ENCODE data around the gene PALM. TPM values are rescaled to one million over a fixed set of nuclear protein-coding genes. Genes with fewer than 3 reads are reported as not detected.

Gene PALM
- total RNA-seq, 1 donor: not detected

DNA sequence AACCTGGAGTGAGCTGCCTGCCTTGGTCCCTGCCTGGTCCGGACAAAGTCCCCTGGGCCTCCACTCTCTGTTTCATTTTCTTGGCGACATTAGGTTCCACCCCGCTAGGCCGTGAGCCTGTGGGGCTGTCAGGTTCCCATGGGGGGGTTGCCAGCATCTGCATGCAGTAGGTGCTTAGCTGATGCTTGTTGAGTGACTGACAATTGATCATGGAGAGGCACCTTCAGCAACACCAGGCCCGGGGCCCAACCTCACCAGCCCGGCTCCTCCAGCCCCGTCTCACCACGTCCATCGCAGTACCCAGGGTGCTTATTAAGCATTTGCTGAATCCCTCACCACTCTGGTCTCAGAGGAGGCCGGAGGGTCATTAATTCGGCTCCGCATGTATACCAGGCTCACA lies 55.6 kb downstream of the PALM start:
- H3K4me1 ChIP-seq (ENCODE audit: insufficient read depth, low read length): no peaks in the 10 kb centered on the region
- no peaks in the 10 kb centered on the region for H3K27me3 ChIP-seq (ENCODE audit: insufficient read depth, low read length)
- H3K4me3 ChIP-seq (ENCODE audit: low read length): no peak overlapping the region
- no peaks in the 10 kb centered on the region for H3K9me3 ChIP-seq (ENCODE audit: low read depth, low read length)

GRCh38 chr19:765179-765738 lies 56.5 kb downstream of the PALM start:
- no peaks in the 10 kb centered on the region for H3K27me3 ChIP-seq (ENCODE audit: insufficient read depth, low read length)

DNA sequence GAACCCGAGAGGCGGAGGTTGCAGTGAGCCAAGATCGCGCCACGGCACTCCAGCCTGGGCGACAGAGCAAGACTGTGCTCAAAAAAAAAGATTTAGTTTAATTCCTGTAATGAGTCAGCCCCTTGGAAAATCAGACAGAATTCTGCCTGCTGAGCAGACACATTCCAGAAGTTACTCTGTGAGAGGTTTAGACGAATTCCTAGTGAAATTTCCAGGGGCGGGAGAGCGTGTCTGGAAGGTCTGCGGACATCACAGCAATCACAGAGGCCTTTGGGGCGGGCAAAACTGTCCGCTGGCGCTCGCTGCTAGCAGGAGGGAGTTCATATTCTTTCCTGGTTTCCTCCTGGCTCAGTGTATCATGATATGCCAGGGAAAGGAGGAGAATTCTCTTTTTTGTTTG lies 59.7 kb downstream of the PALM start:
- H3K27me3 ChIP-seq (ENCODE audit: insufficient read depth, low read length): no peaks in the 10 kb centered on the region

More at GRCh38 chr19:765179-765738, 56.5 kb downstream of the PALM start:
- Histone ChIP-seq H3K9me3 (ENCODE audit: low read depth, low read length) (no peaks in the 10 kb centered on the region), H3K4me1 (ENCODE audit: insufficient read depth, low read length) (no peaks in the 10 kb centered on the region), H3K4me3 (ENCODE audit: low read length) (no peak overlapping the region)

GRCh38 chr19:769616-770015 lies 60.9 kb downstream of the PALM start:
- Histone ChIP-seq H3K4me3 (ENCODE audit: low read length) (no peak overlapping the region), H3K4me1 (ENCODE audit: insufficient read depth, low read length) (no peaks in the 10 kb centered on the region), H3K27me3 (ENCODE audit: insufficient read depth, low read length) (no peaks in the 10 kb centered on the region), H3K9me3 (ENCODE audit: low read depth, low read length) (no peaks in the 10 kb centered on the region)

More for the DNA sequence above, 59.7 kb downstream of the PALM start:
- H3K4me3 ChIP-seq (ENCODE audit: low read length): no peak overlapping the region
- no peaks in the 10 kb centered on the region for H3K4me1 ChIP-seq (ENCODE audit: insufficient read depth, low read length)
- no peaks in the 10 kb centered on the region for H3K9me3 ChIP-seq (ENCODE audit: low read depth, low read length)

DNA sequence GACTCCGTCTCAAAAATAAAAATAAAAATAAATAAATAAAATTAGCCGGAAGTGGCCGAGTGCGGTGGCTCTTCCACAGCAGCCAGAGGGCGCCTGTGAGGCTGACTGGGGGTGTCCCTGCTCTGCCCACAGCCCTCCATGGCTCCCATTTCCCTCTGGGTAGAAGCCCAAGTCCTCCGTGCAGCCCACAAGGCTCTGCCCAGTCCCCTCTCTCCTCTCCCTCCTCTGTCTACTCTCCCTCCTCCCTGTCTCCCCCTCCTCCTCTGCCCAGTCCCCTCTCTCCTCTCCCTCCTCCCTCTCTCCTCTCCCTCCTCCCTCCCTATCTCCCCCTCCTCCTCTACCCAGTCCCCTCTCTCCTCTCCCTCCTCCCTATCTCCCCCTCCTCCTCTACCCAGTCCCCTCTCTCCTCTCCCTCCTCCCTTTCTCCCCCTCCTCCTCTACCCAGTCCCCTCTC lies 62.6 kb downstream of the PALM start:
- Histone ChIP-seq H3K9me3 (ENCODE audit: low read depth, low read length) (no peaks in the 10 kb centered on the region), H3K4me3 (ENCODE audit: low read length) (no peak overlapping the region), H3K27me3 (ENCODE audit: insufficient read depth, low read length) (no peaks in the 10 kb centered on the region), H3K4me1 (ENCODE audit: insufficient read depth, low read length) (no peaks in the 10 kb centered on the region)

- H3K27me3 ChIP-seq (ENCODE audit: insufficient read depth, low read length): no peaks in the 10 kb centered on the region
- no peaks in the 10 kb centered on the region for H3K9me3 ChIP-seq (ENCODE audit: low read depth, low read length)
- H3K4me1 ChIP-seq (ENCODE audit: insufficient read depth, low read length): no peaks in the 10 kb centered on the region
- H3K4me3 ChIP-seq (ENCODE audit: low read length): no peak overlapping the region
Observed at GRCh38 chr19:772063-772462, 63.3 kb downstream of the PALM start.

DNA sequence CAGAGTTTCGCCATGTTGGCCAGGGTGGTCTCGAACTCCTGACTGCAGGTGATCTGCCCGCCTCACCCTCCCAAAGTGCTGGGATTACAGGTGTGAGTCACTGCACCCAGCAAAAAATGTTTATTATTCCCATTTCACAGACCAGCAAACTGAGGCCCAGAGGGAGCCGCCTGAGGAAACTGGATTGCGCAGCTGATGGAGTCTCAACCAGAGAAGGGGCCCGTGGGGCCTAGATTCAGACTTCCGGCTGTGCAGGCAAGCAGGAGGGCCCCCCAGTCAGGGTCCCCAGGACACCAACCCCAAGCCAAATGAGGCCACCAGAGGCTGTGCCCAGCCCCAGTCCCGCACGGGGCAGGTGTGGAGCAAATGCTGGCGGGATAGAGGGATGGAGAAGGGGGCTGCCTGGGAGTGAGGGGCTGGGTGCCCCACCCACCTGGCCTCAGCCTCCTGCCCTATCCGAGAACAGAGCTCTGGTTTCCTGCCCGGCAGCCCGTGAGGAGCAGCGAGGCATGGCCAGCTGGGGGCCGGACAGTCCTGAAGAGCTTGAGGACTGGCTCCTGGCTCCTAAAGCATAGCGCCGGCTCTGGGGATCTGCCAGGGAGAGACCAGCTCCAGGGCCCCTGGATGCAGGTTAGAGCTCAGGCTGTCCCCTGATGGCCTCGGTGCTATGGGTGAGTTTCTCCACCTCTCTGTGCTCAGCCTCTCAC lies 64.1 kb downstream of the PALM start:
- Histone ChIP-seq H3K4me1 (ENCODE audit: insufficient read depth, low read length) (no peaks in the 10 kb centered on the region), H3K27me3 (ENCODE audit: insufficient read depth, low read length) (no peaks in the 10 kb centered on the region), H3K9me3 (ENCODE audit: low read depth, low read length) (no peaks in the 10 kb centered on the region), H3K4me3 (ENCODE audit: low read length) (no peak overlapping the region)

DNA sequence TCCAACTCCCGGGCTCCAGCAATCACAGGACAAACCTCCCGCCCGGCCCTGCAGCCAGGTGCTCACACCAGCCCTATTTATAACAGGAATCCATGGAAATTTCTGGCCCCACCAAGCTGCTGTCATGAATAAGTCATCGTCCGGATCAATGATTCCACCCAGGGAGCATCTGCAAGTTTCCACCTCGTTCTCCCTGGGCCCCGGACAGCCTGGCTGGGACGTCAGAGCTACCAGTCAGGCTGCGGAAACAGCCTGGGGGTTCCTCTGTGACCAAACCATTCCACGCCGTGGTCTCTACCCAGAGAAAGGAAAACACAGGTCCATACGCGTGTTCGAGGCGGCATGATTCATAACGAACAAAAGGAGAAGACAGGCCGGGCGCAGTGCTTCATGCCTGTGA lies 67.8 kb downstream of the PALM start:
- H3K9me3 ChIP-seq (ENCODE audit: low read depth, low read length): no peaks in the 10 kb centered on the region
- H3K4me1 ChIP-seq (ENCODE audit: insufficient read depth, low read length): no peaks in the 10 kb centered on the region
- H3K4me3 ChIP-seq (ENCODE audit: low read length): no peak overlapping the region
- H3K27me3 ChIP-seq (ENCODE audit: insufficient read depth, low read length): no peaks in the 10 kb centered on the region

GRCh38 chr19:778910-779653 lies 70.3 kb downstream of the PALM start:
- no peaks in the 10 kb centered on the region for H3K9me3 ChIP-seq (ENCODE audit: low read depth, low read length)
- no peaks in the 10 kb centered on the region for H3K4me1 ChIP-seq (ENCODE audit: insufficient read depth, low read length)
- no peaks in the 10 kb centered on the region for H3K27me3 ChIP-seq (ENCODE audit: insufficient read depth, low read length)
- H3K4me3 ChIP-seq (ENCODE audit: low read length): no peak overlapping the region

GRCh38 chr19:780935-781334 lies 72.2 kb downstream of the PALM start:
- Histone ChIP-seq H3K9me3 (ENCODE audit: low read depth, low read length) (no peaks in the 10 kb centered on the region), H3K27me3 (ENCODE audit: insufficient read depth, low read length) (no peaks in the 10 kb centered on the region), H3K4me3 (ENCODE audit: low read length) (no peak overlapping the region), H3K4me1 (ENCODE audit: insufficient read depth, low read length) (no peaks in the 10 kb centered on the region)

DNA sequence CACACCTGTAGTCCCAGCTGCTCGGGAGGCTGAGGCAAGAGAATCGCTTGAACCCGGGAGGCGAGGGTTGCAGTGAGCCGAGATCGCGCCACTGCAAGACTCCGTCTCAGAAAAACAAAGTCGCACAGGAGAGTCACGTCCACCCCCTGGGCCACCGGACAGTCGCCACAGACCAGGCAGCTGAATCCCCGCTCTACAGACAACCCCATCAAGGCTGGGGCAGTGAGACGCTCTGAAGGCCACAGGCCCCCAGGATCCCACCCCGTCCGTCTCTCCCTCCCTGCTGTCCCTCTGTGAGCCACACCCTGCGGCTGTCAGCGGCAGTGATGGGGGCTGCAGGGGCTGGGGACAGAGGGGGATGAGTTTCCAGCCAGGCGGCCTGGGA lies 73.1 kb downstream of the PALM start:
- Histone ChIP-seq H3K9me3 (ENCODE audit: low read depth, low read length) (no peaks in the 10 kb centered on the region), H3K27me3 (ENCODE audit: insufficient read depth, low read length) (no peaks in the 10 kb centered on the region), H3K4me3 (ENCODE audit: low read length) (no peak overlapping the region)

DNA sequence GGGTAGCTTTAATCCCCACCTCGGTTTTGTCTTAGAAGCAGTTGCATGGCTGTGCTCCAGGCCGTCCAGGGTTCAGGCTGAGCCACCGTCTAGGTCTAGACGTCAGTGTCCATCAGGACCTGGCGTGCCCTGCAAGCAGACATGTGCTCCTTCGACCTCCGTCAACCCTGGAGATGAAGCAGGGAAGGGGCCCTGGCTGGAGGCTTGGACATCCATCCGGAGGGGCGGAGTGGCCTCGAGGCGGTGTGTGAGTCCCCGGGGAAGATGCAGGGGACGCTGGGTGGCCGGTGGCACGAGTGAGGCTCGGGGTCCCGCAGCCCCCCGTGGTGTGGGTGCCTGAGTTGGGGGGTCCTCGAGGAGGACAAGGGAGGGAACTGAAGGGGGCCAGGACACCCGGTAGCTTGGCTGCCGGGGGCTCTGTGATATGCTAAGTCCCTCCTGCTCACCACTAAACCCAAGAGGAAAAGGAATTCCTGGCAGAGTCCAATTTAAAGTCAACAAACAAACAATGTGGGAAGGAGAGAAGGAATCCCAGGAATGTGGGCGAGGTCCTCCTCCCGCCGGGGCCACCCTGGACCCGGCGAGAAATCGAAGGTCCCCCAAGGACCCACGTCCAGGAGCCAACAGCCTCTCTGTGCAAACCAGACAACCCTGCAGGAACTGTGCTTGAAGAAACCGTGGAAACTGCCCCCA lies 73.6 kb downstream of the PALM start:
- Histone ChIP-seq H3K27me3 (ENCODE audit: insufficient read depth, low read length) (no peaks in the 10 kb centered on the region), H3K4me3 (ENCODE audit: low read length) (no peak overlapping the region), H3K4me1 (ENCODE audit: insufficient read depth, low read length) (no peaks in the 10 kb centered on the region), H3K9me3 (ENCODE audit: low read depth, low read length) (no peaks in the 10 kb centered on the region)

More for the DNA sequence above, 73.1 kb downstream of the PALM start:
- no peaks in the 10 kb centered on the region for H3K4me1 ChIP-seq (ENCODE audit: insufficient read depth, low read length)

DNA sequence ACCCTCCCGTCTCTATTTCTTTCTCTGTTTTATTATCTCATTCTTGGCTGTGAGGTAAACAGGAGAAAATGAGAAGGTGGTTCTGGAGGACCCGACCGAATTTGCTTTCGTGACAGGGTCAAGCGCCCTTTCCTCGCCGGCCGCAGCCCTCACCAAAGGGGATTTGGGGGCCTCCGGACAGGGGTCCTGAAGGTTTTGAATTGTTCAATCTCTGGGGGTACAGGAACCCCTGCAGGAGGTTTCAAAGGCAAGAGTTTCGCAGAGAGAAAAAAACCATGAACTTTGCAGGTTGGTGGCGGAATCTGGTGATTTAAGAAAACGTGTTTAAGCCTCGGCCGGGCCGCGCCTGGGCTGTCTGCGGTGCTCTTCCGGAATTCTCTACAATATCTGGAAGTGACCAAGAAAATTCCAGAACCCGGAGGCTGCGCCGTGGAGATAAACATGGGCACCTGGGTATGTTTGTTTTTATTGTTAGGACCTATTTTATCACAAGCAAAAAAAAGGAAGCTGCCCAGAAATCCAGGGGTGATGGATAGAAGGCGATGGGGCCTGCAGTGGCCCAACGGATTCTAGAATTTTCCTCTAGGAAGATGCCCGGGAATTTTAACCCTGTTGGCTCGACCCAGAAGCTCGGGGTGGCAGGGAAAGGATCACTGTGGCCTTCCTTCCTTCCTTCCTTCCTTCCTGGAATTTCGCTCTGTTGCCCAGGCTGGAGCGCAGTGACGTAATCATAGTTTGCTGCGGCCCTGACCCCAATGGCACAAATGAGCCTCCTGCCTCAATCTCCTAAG lies 74.3 kb downstream of the PALM start:
- Histone ChIP-seq H3K4me3 (ENCODE audit: low read length) (no peak overlapping the region), H3K9me3 (ENCODE audit: low read depth, low read length) (no peaks in the 10 kb centered on the region), H3K27me3 (ENCODE audit: insufficient read depth, low read length) (no peaks in the 10 kb centered on the region), H3K4me1 (ENCODE audit: insufficient read depth, low read length) (no peaks in the 10 kb centered on the region)

- no peak overlapping the region for H3K4me3 ChIP-seq (ENCODE audit: low read length)
- no peaks in the 10 kb centered on the region for H3K4me1 ChIP-seq (ENCODE audit: insufficient read depth, low read length)
- H3K27me3 ChIP-seq (ENCODE audit: insufficient read depth, low read length): no peaks in the 10 kb centered on the region
- no peaks in the 10 kb centered on the region for H3K9me3 ChIP-seq (ENCODE audit: low read depth, low read length)
Observed at GRCh38 chr19:784541-784940, 75.8 kb downstream of the PALM start.
